Measurements from ENCODE around the gene SPOCK1.
A peak's percentile ranks its signal among the peaks of the same experiment; 100 is the strongest.

The SPOCK1 gene

DNA sequence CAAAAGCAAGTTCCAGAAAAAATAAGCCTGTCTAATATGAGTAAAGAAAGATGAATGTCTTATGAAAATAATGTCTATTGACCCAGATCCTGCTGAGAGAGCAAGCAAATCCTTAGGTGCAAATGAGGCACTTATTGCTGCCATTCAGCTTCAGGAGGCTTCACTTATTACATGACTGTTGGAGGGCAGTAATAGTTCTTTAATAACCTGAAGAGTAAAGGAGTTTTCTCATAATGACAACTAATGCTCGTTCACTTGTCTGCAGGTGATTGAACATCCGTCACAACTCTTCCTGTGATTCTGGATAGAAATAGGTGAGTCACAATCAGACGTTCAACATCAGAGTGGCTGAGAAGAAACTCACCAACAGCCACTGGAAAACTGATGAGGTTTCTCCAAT, 58.3 kb downstream of the SPOCK1 start:
- no peak for DNase-seq

- no peak for DNase-seq
Measured at GRCh38 chr5:137439645-137440044, 59.5 kb downstream of the SPOCK1 start.

DNA sequence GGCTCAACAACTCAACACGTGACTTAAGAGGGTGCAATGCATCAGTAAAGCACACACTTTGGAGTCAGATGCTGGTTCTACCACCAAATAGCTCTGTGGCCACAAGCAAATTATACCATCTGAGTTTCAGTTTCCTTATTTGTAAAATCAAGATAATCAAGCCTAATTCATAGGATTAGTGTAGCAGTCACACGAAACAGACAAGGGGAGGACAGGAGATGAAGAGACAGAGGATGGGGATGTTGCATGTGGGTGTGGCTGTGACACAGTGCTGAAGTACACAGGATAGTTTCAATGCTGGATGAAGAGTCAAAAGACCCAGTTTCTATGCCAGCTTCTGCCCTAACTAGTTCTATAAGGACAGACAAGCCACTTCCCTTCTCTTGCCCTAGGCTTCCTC, 60.2 kb downstream of the SPOCK1 start:
- no peak for DNase-seq

DNA sequence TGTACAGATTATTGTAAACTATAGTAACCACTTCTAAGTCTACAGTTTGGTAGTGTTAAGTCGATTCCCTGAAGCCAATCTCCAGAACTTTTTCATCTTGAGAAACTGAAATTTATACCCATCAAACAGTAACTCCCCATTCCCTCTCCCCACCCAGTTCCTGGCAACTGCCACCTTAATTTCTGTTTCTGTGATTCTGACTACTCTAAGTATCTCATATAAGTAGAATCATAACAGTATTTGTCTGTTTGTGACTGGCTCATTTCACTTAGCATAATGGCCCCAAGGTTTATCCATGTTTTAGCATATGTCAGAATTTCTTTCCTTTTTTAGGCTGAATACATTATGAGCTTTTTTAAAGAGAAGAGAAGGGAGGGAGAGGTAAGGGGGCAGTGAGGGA, 61.4 kb downstream of the SPOCK1 start:
- DNase-seq, result no peak

DNA sequence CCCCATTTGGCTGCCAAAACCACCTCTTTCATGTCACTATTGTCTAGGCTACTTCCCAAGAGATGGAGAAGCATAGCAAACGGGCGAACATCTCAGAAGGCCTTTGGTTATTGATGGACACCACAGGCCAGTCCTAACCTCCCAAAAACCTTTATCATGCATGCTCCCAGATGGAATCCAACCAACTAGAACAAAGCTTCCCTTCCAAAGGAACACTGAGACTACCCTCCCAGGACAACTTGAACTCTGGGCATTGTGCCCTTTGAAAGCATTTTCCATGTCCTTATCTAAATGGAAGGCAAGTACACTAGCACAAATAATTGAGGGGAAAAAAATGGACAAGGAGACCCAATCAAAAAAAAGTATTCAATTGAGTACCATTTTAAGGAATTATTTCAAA, 65.6 kb downstream of the SPOCK1 start:
- DNase-seq, result no peak

GRCh38 chr5:137432376-137432775, 66.8 kb downstream of the SPOCK1 start:
- no peak for DNase-seq

DNA sequence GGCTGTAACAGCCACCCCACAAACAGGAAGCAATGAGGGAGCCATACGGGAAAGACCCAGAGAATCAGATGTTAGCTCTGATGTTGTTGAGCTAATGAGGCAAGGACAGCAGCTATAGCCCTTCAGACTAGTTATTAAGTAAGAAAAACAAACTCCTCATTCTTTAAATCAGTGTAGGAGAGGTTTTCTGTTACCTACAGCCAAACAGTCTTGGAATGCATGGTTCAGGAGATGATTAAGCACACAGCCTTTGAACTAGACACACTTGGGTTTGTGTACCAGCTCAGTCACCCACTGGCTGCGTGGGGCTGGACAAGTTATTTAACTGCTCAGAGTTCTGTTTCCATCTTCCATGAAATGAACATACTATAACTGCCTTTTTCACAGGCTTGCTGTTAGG, 68.1 kb downstream of the SPOCK1 start:
- no peak for DNase-seq

DNA sequence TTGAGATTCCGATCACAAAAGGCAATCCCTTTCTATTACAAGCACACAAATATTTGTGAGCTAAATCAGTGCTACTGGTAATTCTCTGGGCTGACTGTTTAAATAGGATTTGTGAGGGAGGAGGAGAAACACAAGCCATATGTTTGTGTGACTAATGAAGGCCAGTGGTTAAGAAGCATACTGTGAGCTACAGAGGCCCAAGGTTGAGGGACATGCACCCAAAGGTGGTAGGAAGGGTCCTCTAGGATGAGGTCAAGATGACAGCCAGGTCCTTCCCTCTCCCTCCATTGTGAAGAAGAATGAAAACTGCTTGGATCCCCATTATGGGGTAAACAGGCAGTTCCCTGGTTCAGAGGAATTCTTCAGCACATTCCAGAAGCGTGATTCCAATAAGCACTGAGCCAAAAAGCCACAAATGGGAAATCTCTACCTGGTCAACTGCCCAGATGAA, 83.9 kb downstream of the SPOCK1 start:
- peak; percentile 83 for DNase-seq

GRCh38 chr5:137414112-137414755, 84.9 kb downstream of the SPOCK1 start:
- peak; percentile 5 for DNase-seq

DNA sequence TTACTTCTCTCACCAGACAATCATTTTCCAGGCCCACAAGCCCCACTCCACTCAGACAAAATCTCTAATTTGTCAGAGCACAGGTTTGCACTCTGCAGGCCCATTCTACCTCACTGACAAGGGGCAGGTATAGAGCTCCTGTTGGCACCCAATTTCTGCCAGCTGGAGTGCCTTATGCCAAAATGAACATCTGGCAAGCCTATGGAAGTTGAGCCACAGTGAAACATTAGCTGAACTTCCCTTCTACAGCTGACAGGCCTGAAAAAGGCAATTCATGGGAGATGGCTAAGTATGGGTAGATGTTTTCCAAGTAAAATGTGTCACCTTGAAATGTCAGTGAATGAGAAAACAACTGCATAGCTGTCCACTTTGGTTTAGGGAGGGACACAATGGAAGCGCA, 87.0 kb downstream of the SPOCK1 start:
- DNase-seq, result no peak

DNA sequence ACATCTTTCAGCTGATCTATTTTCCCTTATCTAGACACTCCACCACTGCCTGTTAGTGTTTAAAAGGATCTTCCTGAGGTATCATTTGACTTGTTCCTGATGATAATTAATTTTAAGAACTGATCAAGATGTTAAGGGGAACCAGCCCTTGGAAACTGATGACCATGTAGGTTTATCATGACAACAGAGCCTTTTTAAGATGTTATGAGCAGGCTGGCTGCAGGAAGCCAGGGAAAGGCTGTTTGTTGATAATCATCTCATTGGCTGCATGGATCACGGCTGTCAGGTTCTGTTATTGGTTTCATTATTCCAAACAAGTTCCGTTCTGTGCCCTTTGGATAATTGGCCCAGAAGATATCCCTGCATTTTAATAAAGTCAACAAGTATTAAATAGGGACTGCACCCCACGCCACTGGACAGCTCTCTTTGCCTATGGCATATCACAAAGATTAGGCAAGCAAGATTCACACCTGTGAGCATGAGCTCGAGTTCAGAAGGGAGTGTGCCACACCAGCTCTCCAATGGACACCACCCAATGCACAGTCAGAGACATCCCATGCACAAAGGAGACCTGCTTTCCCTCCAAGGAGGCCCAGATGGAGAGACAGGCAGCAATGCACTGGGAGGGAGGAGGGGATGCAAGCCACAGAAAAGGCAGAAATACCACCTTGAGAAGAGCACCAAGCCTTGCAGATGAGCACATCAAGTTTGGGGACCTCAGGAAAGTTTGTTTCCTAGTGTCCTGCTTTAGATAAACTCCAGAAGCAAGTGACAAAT, 88.7 kb downstream of the SPOCK1 start:
- DNase-seq, result no peak

DNA sequence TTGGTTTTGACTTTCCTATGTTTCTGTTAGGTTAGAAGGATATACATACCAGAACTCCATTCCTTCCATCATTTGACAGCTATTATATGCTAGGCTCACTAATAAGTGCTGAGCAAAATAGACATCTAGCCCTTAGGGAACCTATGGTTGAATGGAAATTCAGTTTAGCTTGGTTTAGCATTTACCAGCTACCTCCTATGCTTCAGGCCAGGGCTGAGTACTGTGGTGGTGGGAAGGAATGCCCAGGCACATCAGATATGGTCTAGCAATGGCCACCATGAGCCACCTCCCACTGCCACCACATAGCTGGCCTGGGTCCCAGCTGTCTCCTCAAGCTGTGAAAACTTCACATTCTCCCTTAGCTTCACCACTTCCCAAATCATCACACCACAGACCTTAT, 89.4 kb downstream of the SPOCK1 start:
- DNase-seq, result no peak

GRCh38 chr5:137407090-137407489, 92.0 kb downstream of the SPOCK1 start:
- peak; percentile 63 for DNase-seq

GRCh38 chr5:137405393-137405792, 93.7 kb downstream of the SPOCK1 start:
- DNase-seq, result no peak

DNA sequence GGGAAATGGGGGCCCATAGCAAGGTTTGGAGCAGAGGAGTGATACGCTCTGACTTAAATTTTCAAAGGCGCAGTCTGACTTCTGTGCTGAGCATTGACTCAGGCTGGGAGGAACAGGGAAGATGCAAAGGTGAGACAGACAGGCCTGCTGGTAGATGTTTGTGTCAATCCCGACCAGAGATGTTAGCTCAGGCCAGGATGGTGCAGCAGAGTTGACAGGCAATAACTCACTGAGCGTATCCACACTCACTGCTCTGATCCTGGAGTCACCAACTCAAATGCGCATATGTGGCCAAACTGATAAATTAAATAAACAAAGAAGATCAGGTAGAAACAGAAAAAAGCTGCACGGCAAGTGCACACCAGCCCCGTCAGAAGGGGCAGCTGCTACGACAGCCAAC, 95.3 kb downstream of the SPOCK1 start:
- peak; percentile 3 for DNase-seq

DNA sequence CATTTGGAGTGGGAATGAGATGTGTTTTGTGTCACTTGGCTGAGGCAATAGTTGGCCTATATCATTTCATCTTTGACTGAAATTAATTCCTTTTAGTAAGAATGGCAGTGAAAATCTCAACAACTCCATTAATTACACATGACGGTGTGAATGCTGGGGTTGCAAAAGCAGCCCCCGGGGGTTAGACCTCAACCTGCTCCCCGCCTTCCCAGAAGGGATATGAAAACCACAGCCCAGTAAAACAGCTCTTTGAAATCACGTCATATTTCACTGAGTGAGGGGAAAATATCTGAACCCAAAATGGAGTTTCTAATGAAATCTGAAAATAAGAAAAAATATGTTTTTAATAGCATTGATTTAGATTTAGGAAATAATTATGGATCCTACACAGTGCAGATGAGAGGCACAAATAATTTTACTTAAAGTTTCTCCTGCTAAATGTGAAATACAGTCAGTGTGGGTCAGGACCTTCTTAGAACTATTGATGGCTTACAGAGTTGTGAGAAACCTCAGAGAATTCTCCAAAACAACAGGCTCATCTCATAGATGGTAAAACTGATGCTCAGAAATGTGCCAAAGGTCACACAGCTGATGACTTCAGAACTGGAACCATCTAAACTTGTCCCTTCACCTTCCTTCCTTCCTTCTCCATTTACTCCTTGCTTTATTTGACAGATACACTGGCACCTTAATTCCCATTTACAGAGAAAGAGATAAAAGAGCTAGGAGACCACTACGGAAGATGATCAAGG, 96.5 kb downstream of the SPOCK1 start:
- no peak for DNase-seq

- DNase-seq, result no peak
Measured at GRCh38 chr5:137401946-137402345, 97.2 kb downstream of the SPOCK1 start.

- DNase-seq, result peak; percentile 34
Measured at GRCh38 chr5:137400571-137400970, 98.6 kb downstream of the SPOCK1 start.

DNA sequence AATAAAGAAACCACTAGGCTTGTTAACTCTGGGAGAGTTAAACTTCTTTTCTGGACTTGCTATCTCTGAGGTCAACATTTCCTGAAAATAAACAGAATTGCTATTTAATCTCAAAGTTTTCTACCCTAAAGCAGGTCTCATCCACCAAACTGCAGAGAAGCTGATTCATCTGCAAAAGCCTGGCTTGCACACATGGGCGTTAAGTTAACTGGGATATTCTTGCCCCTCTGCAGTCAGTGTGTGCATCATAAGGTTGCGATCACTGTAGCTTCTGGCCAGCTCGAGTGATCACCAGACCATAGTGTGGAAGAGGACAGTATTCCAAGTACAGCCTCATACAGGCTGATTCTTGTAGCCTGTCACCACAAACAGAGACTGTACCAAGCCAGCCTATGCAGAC, 99.2 kb downstream of the SPOCK1 start:
- no peak for DNase-seq

DNA sequence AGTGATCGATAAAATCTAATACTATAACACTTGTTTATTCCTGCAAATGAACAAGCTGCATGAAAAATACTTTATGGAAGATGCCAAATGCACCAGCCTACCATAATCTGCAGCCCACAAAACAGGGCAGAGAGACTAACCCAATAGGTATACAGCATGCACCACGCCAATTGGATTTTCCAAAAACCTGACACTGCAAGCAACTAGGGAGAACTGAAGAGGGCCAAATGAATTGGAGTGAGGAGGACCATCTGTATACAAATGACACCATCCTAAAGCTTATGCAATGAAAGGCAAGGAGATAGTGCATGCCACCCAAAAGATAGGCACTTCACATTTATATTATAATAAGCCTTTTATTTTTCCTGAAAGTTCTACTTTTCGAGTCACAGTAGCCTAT, 100.4 kb downstream of the SPOCK1 start:
- DNase-seq, result no peak

DNA sequence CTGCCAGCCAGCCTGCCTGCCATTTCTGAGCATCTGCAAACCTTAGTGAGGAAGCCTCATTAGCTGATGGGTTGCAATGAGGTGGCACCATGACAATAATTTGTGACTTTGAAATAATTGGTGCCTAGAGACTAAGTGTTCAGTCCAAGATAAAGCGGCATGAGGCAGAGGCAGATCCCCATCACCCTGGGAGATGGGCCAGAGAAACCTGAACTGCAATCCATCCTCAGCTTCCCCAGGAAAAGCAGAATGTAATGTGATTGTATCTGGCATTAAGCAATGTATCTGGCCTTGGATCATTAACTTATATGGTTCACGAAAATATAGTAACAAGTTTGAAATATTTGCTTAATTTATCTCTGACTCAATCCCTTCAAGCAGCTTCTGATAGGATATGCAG, 101.0 kb downstream of the SPOCK1 start:
- no peak for DNase-seq

DNA sequence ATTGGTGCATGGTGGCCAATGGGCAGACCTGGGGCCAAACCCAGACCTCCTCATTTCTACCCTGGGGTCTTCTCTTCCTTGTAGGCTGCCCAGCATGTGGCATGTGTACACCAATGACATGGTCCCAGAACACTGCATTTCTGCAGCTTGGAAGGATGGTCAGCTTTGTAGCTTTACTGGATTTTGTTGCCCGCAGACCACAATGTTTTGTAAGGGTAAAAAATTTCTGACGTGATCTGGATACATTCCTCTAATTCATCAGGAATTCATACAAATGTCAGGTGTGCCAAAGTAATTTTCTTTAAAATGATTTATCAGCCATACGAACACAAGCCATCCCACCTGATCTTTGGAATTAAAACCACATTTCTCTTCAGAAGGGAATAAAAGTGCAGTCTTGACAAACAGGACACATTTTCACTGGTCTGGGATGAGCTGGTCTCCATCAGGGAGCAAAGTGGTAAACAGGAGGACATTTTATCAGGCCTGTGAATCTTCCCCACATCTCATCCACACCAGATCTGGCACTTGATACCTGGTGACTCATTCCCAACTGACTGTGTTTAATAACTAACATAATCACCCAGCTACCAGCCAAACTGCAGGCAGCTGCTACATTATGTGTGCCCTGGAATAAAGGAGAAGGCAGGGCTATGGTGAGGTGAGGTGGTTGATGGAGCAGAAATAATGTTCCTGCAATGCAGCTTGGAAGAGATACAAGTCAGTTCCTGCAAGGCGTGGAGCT, 103.9 kb downstream of the SPOCK1 start:
- DNase-seq, result no peak

- DNase-seq, result no peak
Measured at GRCh38 chr5:137394380-137394779, 104.7 kb downstream of the SPOCK1 start.
